Measurements from ENCODE around the gene XAGE1A.
"Not testable (repeated sequence)": the region's sequence is repeated elsewhere in the genome, so short reads cannot be mapped to it uniquely, and the experiment has no call there.

XAGE1A gene, protein sequence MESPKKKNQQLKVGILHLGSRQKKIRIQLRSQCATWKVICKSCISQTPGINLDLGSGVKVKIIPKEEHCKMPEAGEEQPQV

DNA sequence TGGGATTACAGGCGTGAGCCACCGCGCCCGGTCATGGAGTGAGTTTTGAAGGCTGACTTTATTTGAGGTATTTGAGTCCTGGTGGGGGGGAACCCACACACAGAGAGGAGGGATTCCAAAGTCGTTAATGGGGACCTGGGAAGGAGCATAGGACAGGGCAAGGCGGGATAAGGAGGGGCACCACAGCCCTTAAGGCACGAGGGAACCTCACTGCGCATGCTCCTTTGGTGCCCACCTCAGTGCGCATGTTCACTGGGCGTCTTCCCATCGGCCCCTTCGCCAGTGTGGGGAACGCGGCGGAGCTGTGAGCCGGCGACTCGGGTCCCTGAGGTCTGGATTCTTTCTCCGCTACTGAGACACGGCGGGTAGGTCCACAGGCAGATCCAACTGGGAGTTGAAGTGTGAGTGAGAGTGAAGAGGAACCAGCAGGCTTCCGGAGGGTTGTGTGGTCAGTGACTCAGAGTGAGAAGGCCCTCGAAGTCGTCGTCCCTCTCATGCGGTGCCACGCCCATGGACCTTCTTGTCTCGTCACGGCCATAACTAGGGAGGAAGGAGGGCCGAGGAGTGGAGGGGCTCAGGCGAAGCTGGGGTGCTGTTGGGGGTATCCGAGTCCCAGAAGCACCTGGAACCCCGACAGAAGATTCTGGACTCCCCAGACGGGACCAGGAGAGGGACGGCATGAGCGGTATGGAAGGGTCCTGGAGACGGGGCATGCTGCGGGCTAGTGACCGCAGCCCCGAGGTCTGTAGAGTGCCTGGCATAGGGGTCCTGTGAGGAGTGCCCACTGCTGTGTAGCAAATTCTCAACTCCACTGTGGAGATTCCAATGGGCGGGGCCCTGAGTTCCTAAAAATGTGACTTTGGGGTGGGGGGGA lies at the start of gene XAGE1A:
Gene XAGE1A, plus strand, starts transcription at position 264 of the 874 bp plus-strand sequence. CDS start 1,554 bp downstream, outside the sequence.
- not testable (repeated sequence) for DNase-seq (ENCODE audit: low spot score)

DNA sequence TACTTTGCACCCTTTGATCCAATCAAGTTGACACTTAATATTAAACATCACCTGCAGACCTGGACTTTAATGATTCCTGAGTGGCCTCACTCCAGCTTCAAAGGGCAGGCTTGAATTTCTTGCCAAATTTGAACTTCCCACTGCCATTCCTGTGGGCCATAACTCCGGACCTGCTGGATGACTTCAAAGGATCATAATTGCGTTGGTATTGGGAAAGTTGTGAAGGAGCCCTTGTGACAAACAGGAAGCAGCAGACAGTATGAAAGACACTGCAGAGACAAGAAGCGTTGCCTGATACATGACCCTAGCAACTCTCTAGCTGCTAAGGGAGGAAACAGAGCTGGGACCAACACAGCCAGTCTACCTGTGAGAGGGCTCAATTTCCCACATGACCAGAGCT lies 43.6 kb upstream of the XAGE1A start:
- not testable (repeated sequence) for DNase-seq (ENCODE audit: low spot score)

GRCh38 chrX:52471301-52471700 lies 24.3 kb upstream of the XAGE1A start:
- DNase-seq (ENCODE audit: low spot score) = not testable (repeated sequence)

DNA sequence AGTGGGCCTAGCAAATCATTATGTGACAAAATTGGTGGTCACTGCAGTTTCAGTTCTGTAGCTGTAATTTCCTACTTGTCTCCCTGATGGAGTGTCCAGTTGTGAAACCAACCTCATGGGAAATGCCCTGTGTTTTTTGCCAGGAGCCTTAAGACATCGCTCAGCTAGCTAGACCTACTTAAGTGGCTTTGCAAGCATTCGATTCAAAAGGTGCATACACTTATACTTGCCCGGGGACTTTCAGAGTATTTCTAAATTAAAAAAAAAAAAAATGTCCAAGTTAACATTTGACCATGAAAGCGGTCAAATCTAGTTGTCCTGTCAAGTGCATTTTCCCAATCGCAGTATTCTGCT lies 788 bp downstream of the XAGE1A start:
- DNase-seq (ENCODE audit: low spot score) = not testable (repeated sequence)

- DNase-seq (ENCODE audit: low spot score) = not testable (repeated sequence)
These were observed 5.8 kb downstream of the XAGE1A start for GRCh38 chrX:52501362-52501761.

DNA sequence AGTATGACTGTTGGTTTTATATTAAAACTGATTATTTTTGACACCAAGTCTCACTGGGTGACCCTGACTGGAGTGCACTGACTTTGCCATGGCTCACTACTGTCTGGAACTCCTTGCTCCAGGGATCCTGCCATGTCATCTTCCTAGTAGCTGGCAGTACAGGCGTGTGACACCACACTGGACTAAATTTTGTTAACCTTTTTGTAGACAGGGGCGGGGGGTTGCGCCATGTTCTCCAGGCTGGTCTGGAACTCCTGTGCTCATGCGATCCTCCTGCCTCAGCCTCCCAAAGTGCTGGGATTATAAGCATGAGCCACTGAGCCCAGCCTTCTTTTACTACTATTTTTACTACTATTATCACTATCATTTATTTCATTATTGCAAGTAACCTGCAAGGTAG lies 8.9 kb downstream of the XAGE1A start:
- DNase-seq (ENCODE audit: low spot score) = no peak

DNA sequence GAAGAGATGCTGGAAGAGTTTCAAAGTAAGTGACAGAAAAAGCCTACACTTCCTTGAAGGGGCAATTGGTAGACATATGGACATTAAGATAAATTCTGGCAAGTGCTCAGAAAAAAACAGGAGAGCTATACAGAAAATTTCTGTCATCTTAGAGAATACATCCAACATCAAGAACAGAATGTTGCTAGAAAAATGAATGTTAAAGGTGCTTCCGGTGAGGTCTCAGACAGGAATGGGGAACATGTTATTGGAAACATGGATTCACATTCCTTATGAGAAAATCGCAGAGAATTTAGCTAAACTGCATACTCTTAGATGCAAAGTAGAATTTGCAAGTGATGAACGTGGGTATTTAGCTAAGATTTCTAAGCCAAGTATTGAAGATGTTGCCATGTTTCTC lies 11.7 kb downstream of the XAGE1A start:
- no peak for DNase-seq (ENCODE audit: low spot score)

DNA sequence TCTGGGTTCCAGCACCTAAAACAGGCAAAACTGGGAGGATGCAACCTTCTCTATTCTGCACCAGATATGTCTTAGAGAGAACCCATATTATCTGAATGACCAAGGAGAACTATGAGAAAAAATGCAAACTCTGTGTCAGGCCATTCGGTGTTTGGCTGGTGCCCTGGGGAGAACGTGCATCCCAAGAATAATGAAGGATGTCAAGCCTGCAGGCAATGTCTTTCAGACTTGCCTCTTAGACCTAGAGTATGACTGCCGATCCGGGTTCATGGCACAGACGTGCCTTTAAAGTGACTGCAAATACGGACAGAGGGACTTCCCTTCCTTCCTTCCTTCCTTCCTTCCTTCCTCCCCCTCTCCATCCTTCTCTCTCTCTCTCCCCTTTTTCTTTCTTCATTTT lies 14.3 kb downstream of the XAGE1A start:
- no peak for DNase-seq (ENCODE audit: low spot score)

- DNase-seq (ENCODE audit: low spot score) = not testable (repeated sequence)
These were observed 15.5 kb downstream of the XAGE1A start for GRCh38 chrX:52511126-52511525.

DNA sequence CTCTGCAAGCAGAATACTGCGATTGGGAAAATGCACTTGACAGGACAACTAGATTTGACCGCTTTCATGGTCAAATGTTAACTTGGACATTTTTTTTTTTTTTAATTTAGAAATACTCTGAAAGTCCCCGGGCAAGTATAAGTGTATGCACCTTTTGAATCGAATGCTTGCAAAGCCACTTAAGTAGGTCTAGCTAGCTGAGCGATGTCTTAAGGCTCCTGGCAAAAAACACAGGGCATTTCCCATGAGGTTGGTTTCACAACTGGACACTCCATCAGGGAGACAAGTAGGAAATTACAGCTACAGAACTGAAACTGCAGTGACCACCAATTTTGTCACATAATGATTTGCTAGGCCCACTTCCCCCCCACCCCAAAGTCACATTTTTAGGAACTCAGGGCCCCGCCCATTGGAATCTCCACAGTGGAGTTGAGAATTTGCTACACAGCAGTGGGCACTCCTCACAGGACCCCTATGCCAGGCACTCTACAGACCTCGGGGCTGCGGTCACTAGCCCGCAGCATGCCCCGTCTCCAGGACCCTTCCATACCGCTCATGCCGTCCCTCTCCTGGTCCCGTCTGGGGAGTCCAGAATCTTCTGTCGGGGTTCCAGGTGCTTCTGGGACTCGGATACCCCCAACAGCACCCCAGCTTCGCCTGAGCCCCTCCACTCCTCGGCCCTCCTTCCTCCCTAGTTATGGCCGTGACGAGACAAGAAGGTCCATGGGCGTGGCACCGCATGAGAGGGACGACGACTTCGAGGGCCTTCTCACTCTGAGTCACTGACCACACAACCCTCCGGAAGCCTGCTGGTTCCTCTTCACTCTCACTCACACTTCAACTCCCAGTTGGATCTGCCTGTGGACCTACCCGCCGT lies 20.7 kb downstream of the XAGE1A start:
- DNase-seq (ENCODE audit: low spot score) = not testable (repeated sequence)

DNA sequence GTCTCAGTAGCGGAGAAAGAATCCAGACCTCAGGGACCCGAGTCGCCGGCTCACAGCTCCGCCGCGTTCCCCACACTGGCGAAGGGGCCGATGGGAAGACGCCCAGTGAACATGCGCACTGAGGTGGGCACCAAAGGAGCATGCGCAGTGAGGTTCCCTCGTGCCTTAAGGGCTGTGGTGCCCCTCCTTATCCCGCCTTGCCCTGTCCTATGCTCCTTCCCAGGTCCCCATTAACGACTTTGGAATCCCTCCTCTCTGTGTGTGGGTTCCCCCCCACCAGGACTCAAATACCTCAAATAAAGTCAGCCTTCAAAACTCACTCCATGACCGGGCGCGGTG lies 21.3 kb downstream of the XAGE1A start, which contains the start of gene XAGE1B:
Gene XAGE1B, minus strand, starts transcription at position 77 of the 339 bp plus-strand sequence. CDS start 1,536 bp downstream, outside the sequence.
- not testable (repeated sequence) for DNase-seq (ENCODE audit: low spot score)

- DNase-seq (ENCODE audit: low spot score) = not testable (repeated sequence)
These were observed 45.4 kb downstream of the XAGE1A start for GRCh38 chrX:52541051-52541450.

GRCh38 chrX:52542311-52542710 lies 46.7 kb downstream of the XAGE1A start:
- DNase-seq (ENCODE audit: low spot score) = no peak

DNA sequence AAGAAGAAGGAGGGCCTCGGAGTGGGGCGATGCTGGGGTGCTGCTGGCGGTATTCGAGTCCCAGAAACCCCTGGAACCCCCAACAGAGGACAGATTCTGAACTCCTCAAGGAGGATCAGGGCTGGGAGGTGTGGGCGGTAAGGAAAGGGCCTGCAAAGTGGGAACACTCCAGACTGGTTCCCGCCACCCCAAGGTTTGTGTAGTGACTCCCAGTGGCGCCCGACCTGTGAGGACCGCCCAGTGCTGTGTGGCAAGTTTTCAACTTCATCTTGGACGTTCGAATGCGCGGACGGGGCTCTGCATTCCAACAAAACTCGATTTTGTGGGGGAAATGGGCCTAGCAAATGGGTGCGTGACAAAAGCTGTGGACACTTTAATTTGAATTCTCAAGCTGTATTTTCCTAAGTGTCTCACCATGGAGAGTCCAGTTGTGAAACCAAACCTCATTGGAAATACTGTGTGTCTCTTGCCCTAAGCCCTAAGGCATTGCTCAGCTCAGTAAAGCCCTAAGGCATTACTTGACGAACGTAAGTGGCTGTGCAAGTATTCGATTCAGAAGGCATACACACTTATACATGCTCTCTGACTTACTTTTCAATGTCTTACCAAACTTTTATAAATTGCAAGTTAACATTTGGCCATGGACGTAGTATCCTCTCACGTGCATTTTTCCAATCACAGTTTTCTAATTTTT lies 48.7 kb downstream of the XAGE1A start:
- no peak for DNase-seq (ENCODE audit: low spot score)

GRCh38 chrX:52548769-52549168 lies 53.2 kb downstream of the XAGE1A start:
- not testable (repeated sequence) for DNase-seq (ENCODE audit: low spot score)

All from CD4-positive, alpha-beta T cell treated with Interleukin-15 for 4 hours (primary cell).